Osteocyte (in vitro differentiated cells): ENCODE results near the gene RTP5. TPM values are rescaled to one million over a fixed set of nuclear protein-coding genes. Genes with fewer than 3 reads are reported as not detected.

ENCODE experiments used
- DNase-seq: peaks from one replicate; pipeline ENCODE4 v3.0.0; 2021; ENCODE audit warnings: mixed read lengths; ENCODE audit not compliant: unreplicated experiment; ENCODE audit errors: extremely low spot score
- H3K27ac Mint-ChIP-seq: one replicate; pipeline ENCODE4 v1.8.0; 2021; ENCODE audit warnings: mild to moderate bottlenecking, mixed read lengths; ENCODE audit not compliant: unreplicated experiment
- H3K27me3 Mint-ChIP-seq: one replicate; pipeline ENCODE4 v1.8.0; 2021; ENCODE audit warnings: mixed read lengths; ENCODE audit not compliant: unreplicated experiment
- H3K36me3 Mint-ChIP-seq: one replicate; pipeline ENCODE4 v1.8.0; 2021; ENCODE audit warnings: mixed read lengths; ENCODE audit not compliant: unreplicated experiment
- H3K4me1 Mint-ChIP-seq: one replicate; pipeline ENCODE4 v1.8.0; 2021; ENCODE audit warnings: mixed read lengths; ENCODE audit not compliant: unreplicated experiment
- H3K4me3 Mint-ChIP-seq: one replicate; pipeline ENCODE4 v1.8.0; 2021; ENCODE audit warnings: mild to moderate bottlenecking, moderate library complexity, mixed read lengths; ENCODE audit not compliant: unreplicated experiment
- H3K9me3 Mint-ChIP-seq: one replicate; pipeline ENCODE4 v1.8.0; 2021; ENCODE audit warnings: mixed read lengths; ENCODE audit not compliant: unreplicated experiment
- CTCF ChIP-seq: fragments of 200-600 bp; sonication (generic); IDR thresholded peaks from 2 replicates; pipeline ENCODE4 v1.5.0; 2021; ENCODE audit warnings: antibody characterized with exemption, mild to moderate bottlenecking, moderate library complexity
- total RNA-seq: library from RNA; stranded (reverse); gene quantifications from 2 replicates; pipeline ENCODE4 v1.2.1, GENCODE V29; 2021

The RTP5 gene
- total RNA-seq, 1 donor from 2014 or later, result not detected

GRCh38 chr2:241893265-241893664 is 23.7 kb downstream of the RTP5 start:
- Mint-ChIP-seq H3K4me3 (no peak overlapping the region), H3K36me3 (no peaks in the 10 kb centered on the region), H3K27me3 (no peaks in the 10 kb centered on the region), H3K27ac (no peak overlapping the region), H3K9me3 (peaks cover 4% of the 10 kb centered on the region), H3K4me1 (peaks cover 3% of the 10 kb centered on the region)
- no peak for TF ChIP-seq CTCF
- DNase-seq, result no peak

GRCh38 chr2:241894056-241894641 is 24.6 kb downstream of the RTP5 start:
- Mint-ChIP-seq H3K4me1 (peaks cover 6% of the 10 kb centered on the region), H3K9me3 (peaks cover 2% of the 10 kb centered on the region), H3K36me3 (no peaks in the 10 kb centered on the region), H3K27ac (no peak overlapping the region), H3K27me3 (no peaks in the 10 kb centered on the region), H3K4me3 (no peak overlapping the region)
- no peak for DNase-seq
- no peak for TF ChIP-seq CTCF

GRCh38 chr2:241894681-241895426 is 25.3 kb downstream of the RTP5 start:
- Mint-ChIP-seq H3K36me3 (no peaks in the 10 kb centered on the region), H3K4me1 (peaks cover 13% of the 10 kb centered on the region), H3K27me3 (no peaks in the 10 kb centered on the region), H3K27ac (no peak overlapping the region), H3K9me3 (no peaks in the 10 kb centered on the region), H3K4me3 (no peak overlapping the region)
- no peak for TF ChIP-seq CTCF
- no peak for DNase-seq

- Mint-ChIP-seq H3K27me3 (no peaks in the 10 kb centered on the region), H3K9me3 (no peaks in the 10 kb centered on the region), H3K4me1 (peaks cover 15% of the 10 kb centered on the region), H3K4me3 (no peak overlapping the region), H3K27ac (no peak overlapping the region), H3K36me3 (no peaks in the 10 kb centered on the region)
- TF ChIP-seq CTCF, result no peak
- DNase-seq, result no peak
These were observed 25.8 kb downstream of the RTP5 start for GRCh38 chr2:241895427-241895711.

GRCh38 chr2:241895712-241896641 is 26.4 kb downstream of the RTP5 start:
- H3K4me1 Mint-ChIP-seq, result peaks cover 15% of the 10 kb centered on the region
- H3K4me3 Mint-ChIP-seq, result no peak overlapping the region
- no peaks in the 10 kb centered on the region for H3K9me3 Mint-ChIP-seq
- no peak for TF ChIP-seq CTCF
- H3K36me3 Mint-ChIP-seq, result no peaks in the 10 kb centered on the region
- DNase-seq, result no peak
- no peak overlapping the region for H3K27ac Mint-ChIP-seq
- H3K27me3 Mint-ChIP-seq, result no peaks in the 10 kb centered on the region
